ENCODE measurements around the gene C2orf68. TPM values are rescaled to one million over a fixed set of nuclear protein-coding genes. Genes with fewer than 3 reads are reported as not detected.

The C2orf68 gene
- total RNA-seq, 2 donors from 2014 or later = 8.9 to 11.1 TPM

DNA sequence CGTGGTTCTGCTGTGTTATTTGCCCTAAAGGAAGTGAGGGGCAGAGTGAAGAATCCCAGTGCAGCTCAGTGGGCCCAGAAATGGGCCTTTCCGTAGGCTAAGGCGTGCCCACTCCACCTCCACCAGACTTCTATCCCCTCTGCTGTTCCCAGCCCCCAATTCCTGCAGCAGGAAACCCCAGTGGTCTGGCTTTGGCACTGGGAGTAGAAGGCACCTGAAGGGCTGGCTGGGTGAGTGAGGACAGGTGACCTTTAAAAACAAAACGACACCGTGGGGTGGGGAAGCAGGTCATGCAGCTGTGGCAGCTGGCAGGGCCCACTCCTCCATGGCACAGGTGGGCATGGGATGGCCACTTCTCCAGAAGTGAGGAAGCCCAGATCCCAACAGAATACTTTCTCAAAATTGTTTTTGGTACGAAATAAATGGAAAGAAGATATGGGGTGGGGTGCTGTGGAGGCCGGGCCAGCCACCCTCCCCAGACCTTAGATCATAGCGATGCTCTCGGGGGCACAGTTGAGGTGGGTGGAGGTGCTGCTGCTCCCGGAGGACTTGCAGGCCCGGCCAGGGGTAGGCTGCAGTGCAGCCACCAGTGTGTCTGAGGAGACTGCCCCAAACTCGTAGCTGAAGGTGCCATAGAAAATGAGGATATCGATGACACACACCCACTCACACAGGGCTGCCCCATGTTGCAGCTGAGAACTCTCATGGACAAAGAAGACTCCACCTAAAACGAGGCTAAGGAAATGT, 13.1 kb downstream of the C2orf68 start:
- DNase-seq (ENCODE audit: low spot score) = no peak
- Histone ChIP-seq H3K9me3 (no peaks in the 10 kb centered on the region), H3K4me3 (no peak overlapping the region), H3K27me3 (no peaks in the 10 kb centered on the region), H3K36me3 (peaks cover 24% of the 10 kb centered on the region), H3K27ac (no peak overlapping the region), H3K4me1 (peaks cover 0 to 52% of the 10 kb centered on the region in 2 donors)
- TF ChIP-seq, protein P1, sequence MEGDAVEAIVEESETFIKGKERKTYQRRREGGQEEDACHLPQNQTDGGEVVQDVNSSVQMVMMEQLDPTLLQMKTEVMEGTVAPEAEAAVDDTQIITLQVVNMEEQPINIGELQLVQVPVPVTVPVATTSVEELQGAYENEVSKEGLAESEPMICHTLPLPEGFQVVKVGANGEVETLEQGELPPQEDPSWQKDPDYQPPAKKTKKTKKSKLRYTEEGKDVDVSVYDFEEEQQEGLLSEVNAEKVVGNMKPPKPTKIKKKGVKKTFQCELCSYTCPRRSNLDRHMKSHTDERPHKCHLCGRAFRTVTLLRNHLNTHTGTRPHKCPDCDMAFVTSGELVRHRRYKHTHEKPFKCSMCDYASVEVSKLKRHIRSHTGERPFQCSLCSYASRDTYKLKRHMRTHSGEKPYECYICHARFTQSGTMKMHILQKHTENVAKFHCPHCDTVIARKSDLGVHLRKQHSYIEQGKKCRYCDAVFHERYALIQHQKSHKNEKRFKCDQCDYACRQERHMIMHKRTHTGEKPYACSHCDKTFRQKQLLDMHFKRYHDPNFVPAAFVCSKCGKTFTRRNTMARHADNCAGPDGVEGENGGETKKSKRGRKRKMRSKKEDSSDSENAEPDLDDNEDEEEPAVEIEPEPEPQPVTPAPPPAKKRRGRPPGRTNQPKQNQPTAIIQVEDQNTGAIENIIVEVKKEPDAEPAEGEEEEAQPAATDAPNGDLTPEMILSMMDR (IDR thresholded peaks at IDR 0.05) = no peak

- TF ChIP-seq, protein P1 (IDR thresholded peaks at IDR 0.05) = no peak
- H3K36me3 ChIP-seq = peaks cover 24% of the 10 kb centered on the region
- no peak overlapping the region for H3K27ac ChIP-seq
- no peaks in the 10 kb centered on the region for H3K27me3 ChIP-seq
- no peaks in the 10 kb centered on the region for H3K9me3 ChIP-seq
- H3K4me3 ChIP-seq = no peak overlapping the region
- no peak for DNase-seq (ENCODE audit: low spot score)
- peaks cover 0 to 48% of the 10 kb centered on the region in 2 donors for H3K4me1 ChIP-seq
Observed at GRCh38 chr2:85597241-85597640, 14.6 kb downstream of the C2orf68 start.

- DNase-seq (ENCODE audit: low spot score) = no peak
- peak overlapping the region; percentile 61 to 81 for H3K4me3 ChIP-seq
- no peaks in the 10 kb centered on the region for H3K27me3 ChIP-seq
- H3K36me3 ChIP-seq = peaks cover 24% of the 10 kb centered on the region
- peaks cover 0 to 50% of the 10 kb centered on the region in 2 donors for H3K4me1 ChIP-seq
- no peaks in the 10 kb centered on the region for H3K9me3 ChIP-seq
- H3K27ac ChIP-seq = peak overlapping the region; percentile 88 to 94
- TF ChIP-seq, protein P1 (IDR thresholded peaks at IDR 0.05) = no peak
Observed at GRCh38 chr2:85596486-85597143, 15.3 kb downstream of the C2orf68 start.

DNA sequence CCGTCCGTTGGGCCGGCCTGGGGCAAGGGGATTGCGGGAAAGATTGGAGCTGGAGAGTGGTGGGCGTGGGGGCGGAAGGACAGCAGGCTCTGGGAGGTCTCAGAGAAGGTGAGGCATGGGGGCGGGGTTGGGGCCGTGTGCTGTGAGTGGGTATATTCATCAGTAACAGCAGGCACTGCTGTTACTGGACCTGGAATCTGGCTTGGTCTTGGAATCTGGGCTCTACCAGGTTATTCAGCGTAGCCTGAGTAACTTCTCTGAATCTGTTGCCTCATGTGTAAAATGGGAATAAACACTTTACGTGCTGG, 15.9 kb downstream of the C2orf68 start:
- Histone ChIP-seq H3K9me3 (no peaks in the 10 kb centered on the region), H3K27me3 (no peaks in the 10 kb centered on the region), H3K27ac (peak overlapping the region; percentile 88 to 94), H3K36me3 (peaks cover 24% of the 10 kb centered on the region), H3K4me3 (peak overlapping the region; percentile 61 to 81), H3K4me1 (peaks cover 0 to 50% of the 10 kb centered on the region in 2 donors)
- TF ChIP-seq, protein P1 (IDR thresholded peaks at IDR 0.05) = no peak
- DNase-seq (ENCODE audit: low spot score) = no peak

GRCh38 chr2:85595301-85596025, 16.4 kb downstream of the C2orf68 start, which contains the start of gene RNF181:
RNF181 (plus strand) TSS chr2:85595745; CDS start chr2:85595764, 19 bp downstream.
- peak; percentile 99 for DNase-seq (ENCODE audit: low spot score)
- Histone ChIP-seq H3K36me3 (peaks cover 24% of the 10 kb centered on the region), H3K9me3 (no peaks in the 10 kb centered on the region), H3K4me1 (peaks cover 0 to 52% of the 10 kb centered on the region in 2 donors), H3K27ac (peak within 1 kb of the TSS; percentile 88 to 94), H3K27me3 (no peaks in the 10 kb centered on the region), H3K4me3 (peak within 1 kb of the TSS; percentile 61 to 81)
- TF ChIP-seq, protein P1 (IDR thresholded peaks at IDR 0.05) = no peak
